ENCODE results near the gene DISP1.

DISP1 gene

GRCh38 chr1:222818171-222818570 lies 3.3 kb downstream of the DISP1 start:
- Histone ChIP-seq H3K27me3 (ENCODE audit: control insufficient read depth in 5 of 5, insufficient read depth in 4 of 5, low read length in 5 of 5) (no peaks in the 10 kb centered on the region), H3K4me3 (ENCODE audit: low read depth in 1 of 5, low read length in 5 of 5) (no peak overlapping the region), H3K27ac (ENCODE audit: low read depth, low read length) (peak overlapping the region; percentile 66), H3K4me1 (ENCODE audit: control insufficient read depth in 5 of 5, insufficient read depth in 5 of 5, low read length in 5 of 5) (peaks cover 3 to 24% (median 19%) of the 10 kb centered on the region in 5 donors), H3K9ac (ENCODE audit: low read length in 5 of 5) (no peak overlapping the region), H3K36me3 (ENCODE audit: control insufficient read depth in 5 of 5, insufficient read depth in 5 of 5, low read length in 5 of 5) (no peaks in the 10 kb centered on the region), H3K9me3 (ENCODE audit: control insufficient read depth in 5 of 5, low read length in 5 of 5) (no peaks in the 10 kb centered on the region)

DNA sequence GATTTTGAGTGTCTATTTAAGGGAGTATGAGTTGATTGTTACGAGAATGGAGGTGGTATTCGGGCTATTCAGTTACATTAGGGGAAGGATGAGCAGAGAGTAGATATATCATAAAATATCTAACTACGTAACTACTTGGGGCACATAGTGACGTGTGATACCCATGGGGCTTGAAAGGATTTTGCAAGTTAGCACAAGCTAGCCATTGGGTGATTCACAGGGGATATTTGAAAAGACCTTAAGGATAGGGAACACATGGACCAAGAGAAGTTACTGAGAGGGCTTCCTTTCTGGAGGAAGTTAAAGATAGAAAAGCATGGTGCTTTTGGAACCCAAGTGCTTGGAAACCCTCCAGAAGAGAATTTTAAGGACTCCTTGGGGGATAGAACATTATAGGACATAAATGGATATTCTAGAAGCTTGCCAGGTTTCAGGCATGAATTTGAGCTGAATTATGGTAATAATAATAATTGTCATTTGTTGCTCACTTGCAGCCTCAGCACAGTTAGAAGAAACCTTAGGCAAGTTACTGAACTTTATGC lies 5.4 kb downstream of the DISP1 start:
- Histone ChIP-seq H3K36me3 (ENCODE audit: control insufficient read depth in 5 of 5, insufficient read depth in 5 of 5, low read length in 5 of 5) (no peaks in the 10 kb centered on the region), H3K9me3 (ENCODE audit: control insufficient read depth in 5 of 5, low read length in 5 of 5) (no peaks in the 10 kb centered on the region), H3K9ac (ENCODE audit: low read length in 5 of 5) (no peak overlapping the region), H3K4me1 (ENCODE audit: control insufficient read depth in 5 of 5, insufficient read depth in 5 of 5, low read length in 5 of 5) (peaks cover 0 to 11% (median 10%) of the 10 kb centered on the region in 5 donors), H3K27me3 (ENCODE audit: control insufficient read depth in 5 of 5, insufficient read depth in 4 of 5, low read length in 5 of 5) (no peaks in the 10 kb centered on the region), H3K4me3 (ENCODE audit: low read depth in 1 of 5, low read length in 5 of 5) (no peak overlapping the region), H3K27ac (ENCODE audit: low read depth, low read length) (no peak overlapping the region)

DNA sequence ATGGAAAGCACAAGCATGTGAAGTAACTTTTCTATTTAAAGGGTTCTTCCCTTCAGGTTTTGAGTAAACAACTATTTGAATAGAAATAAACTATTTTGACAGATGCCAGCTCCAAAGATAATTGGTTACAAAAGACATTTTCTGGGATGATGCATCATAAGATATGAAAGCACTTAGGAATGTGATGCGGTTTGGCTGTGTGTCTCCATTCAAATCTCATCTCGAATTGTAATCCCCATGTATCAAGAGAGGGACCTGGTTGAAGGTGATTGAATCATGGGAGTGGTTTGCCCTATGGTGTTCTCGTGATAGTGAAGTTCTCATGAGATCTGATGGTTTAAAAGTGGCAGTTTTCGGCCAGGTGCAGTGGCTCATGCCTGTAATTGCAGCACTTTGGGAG lies 6.4 kb downstream of the DISP1 start:
- H3K36me3 ChIP-seq (ENCODE audit: control insufficient read depth in 5 of 5, insufficient read depth in 5 of 5, low read length in 5 of 5), result no peaks in the 10 kb centered on the region

DNA sequence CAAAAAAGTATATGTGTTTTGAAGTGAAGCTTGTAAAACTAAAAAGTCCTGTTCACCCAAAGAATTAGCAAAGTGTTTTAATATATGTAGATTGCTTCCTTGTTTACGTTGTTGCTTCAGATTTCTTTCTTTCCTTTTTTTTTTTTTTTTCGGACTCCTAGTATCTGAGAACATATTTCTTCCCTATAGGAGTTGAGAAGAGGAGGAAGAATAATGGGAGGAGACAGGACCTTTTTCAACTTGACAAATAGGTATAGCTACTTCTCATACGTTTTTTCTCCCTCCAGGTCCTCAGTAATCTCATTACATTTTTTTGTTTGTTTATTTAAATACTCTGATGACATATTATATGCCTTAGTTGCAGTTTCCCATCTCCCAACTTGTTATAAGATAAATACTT lies 8.9 kb downstream of the DISP1 start:
- no peaks in the 10 kb centered on the region for H3K9me3 ChIP-seq (ENCODE audit: control insufficient read depth in 5 of 5, low read length in 5 of 5)
- no peak overlapping the region for H3K4me3 ChIP-seq (ENCODE audit: low read depth in 1 of 5, low read length in 5 of 5)
- peaks cover 0 to 6% (median 4%) of the 10 kb centered on the region in 5 donors for H3K4me1 ChIP-seq (ENCODE audit: control insufficient read depth in 5 of 5, insufficient read depth in 5 of 5, low read length in 5 of 5)

More for the DNA sequence above, 6.4 kb downstream of the DISP1 start:
- no peaks in the 10 kb centered on the region for H3K27me3 ChIP-seq (ENCODE audit: control insufficient read depth in 5 of 5, insufficient read depth in 4 of 5, low read length in 5 of 5)
- no peak overlapping the region for H3K27ac ChIP-seq (ENCODE audit: low read depth, low read length)
- H3K4me1 ChIP-seq (ENCODE audit: control insufficient read depth in 5 of 5, insufficient read depth in 5 of 5, low read length in 5 of 5), result peaks cover 0 to 6% (median 4%) of the 10 kb centered on the region in 5 donors
- H3K9me3 ChIP-seq (ENCODE audit: control insufficient read depth in 5 of 5, low read length in 5 of 5), result no peaks in the 10 kb centered on the region
- no peak overlapping the region for H3K4me3 ChIP-seq (ENCODE audit: low read depth in 1 of 5, low read length in 5 of 5)
- H3K9ac ChIP-seq (ENCODE audit: low read length in 5 of 5), result no peak overlapping the region

GRCh38 chr1:222824641-222825040 lies 9.8 kb downstream of the DISP1 start:
- Histone ChIP-seq H3K27ac (ENCODE audit: low read depth, low read length) (no peak overlapping the region), H3K4me3 (ENCODE audit: low read depth in 1 of 5, low read length in 5 of 5) (no peak overlapping the region), H3K9ac (ENCODE audit: low read length in 5 of 5) (no peak overlapping the region), H3K4me1 (ENCODE audit: control insufficient read depth in 5 of 5, insufficient read depth in 5 of 5, low read length in 5 of 5) (peaks cover 0 to 6% (median 4%) of the 10 kb centered on the region in 5 donors), H3K9me3 (ENCODE audit: control insufficient read depth in 5 of 5, low read length in 5 of 5) (no peaks in the 10 kb centered on the region), H3K27me3 (ENCODE audit: control insufficient read depth in 5 of 5, insufficient read depth in 4 of 5, low read length in 5 of 5) (no peaks in the 10 kb centered on the region), H3K36me3 (ENCODE audit: control insufficient read depth in 5 of 5, insufficient read depth in 5 of 5, low read length in 5 of 5) (no peaks in the 10 kb centered on the region)

More for the DNA sequence above, 8.9 kb downstream of the DISP1 start:
- Histone ChIP-seq H3K9ac (ENCODE audit: low read length in 5 of 5) (no peak overlapping the region), H3K27me3 (ENCODE audit: control insufficient read depth in 5 of 5, insufficient read depth in 4 of 5, low read length in 5 of 5) (no peaks in the 10 kb centered on the region), H3K36me3 (ENCODE audit: control insufficient read depth in 5 of 5, insufficient read depth in 5 of 5, low read length in 5 of 5) (no peaks in the 10 kb centered on the region), H3K27ac (ENCODE audit: low read depth, low read length) (no peak overlapping the region)

DNA sequence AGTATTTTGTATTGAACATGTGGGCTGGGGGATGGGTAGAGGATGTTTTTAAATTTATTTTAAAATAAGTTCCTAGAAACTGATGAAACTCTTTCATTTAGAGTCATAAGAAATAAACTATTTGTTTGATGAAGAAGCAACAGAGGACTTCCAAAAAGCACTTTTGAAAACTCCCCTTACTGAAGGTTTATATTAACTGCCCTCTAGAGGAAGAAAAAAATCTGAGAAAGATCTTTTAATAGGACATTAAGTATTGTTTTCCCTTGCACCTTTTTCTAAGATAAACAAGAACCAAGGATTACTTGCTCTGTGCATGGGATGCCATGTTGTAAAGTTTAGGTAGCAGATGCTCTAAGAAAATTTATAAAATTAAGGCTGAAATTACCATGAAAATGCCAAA lies 14.1 kb downstream of the DISP1 start:
- Histone ChIP-seq H3K27me3 (ENCODE audit: control insufficient read depth in 5 of 5, insufficient read depth in 4 of 5, low read length in 5 of 5) (no peaks in the 10 kb centered on the region), H3K9me3 (ENCODE audit: control insufficient read depth in 5 of 5, low read length in 5 of 5) (no peaks in the 10 kb centered on the region), H3K9ac (ENCODE audit: low read length in 5 of 5) (no peak overlapping the region), H3K4me1 (ENCODE audit: control insufficient read depth in 5 of 5, insufficient read depth in 5 of 5, low read length in 5 of 5) (peaks cover 0 to 2% (median 0%) of the 10 kb centered on the region in 5 donors), H3K27ac (ENCODE audit: low read depth, low read length) (no peak overlapping the region), H3K36me3 (ENCODE audit: control insufficient read depth in 5 of 5, insufficient read depth in 5 of 5, low read length in 5 of 5) (no peaks in the 10 kb centered on the region), H3K4me3 (ENCODE audit: low read depth in 1 of 5, low read length in 5 of 5) (no peak overlapping the region)

GRCh38 chr1:222829868-222830267 lies 15.0 kb downstream of the DISP1 start:
- Histone ChIP-seq H3K4me3 (ENCODE audit: low read depth in 1 of 5, low read length in 5 of 5) (no peak overlapping the region), H3K27ac (ENCODE audit: low read depth, low read length) (no peak overlapping the region), H3K9me3 (ENCODE audit: control insufficient read depth in 5 of 5, low read length in 5 of 5) (no peaks in the 10 kb centered on the region), H3K9ac (ENCODE audit: low read length in 5 of 5) (no peak overlapping the region), H3K4me1 (ENCODE audit: control insufficient read depth in 5 of 5, insufficient read depth in 5 of 5, low read length in 5 of 5) (peaks cover 0 to 2% (median 0%) of the 10 kb centered on the region in 5 donors), H3K36me3 (ENCODE audit: control insufficient read depth in 5 of 5, insufficient read depth in 5 of 5, low read length in 5 of 5) (no peaks in the 10 kb centered on the region), H3K27me3 (ENCODE audit: control insufficient read depth in 5 of 5, insufficient read depth in 4 of 5, low read length in 5 of 5) (no peaks in the 10 kb centered on the region)

GRCh38 chr1:222833356-222833876 lies 18.6 kb downstream of the DISP1 start:
- Histone ChIP-seq H3K4me3 (ENCODE audit: low read depth in 1 of 5, low read length in 5 of 5) (no peak overlapping the region), H3K9me3 (ENCODE audit: control insufficient read depth in 5 of 5, low read length in 5 of 5) (no peaks in the 10 kb centered on the region), H3K27me3 (ENCODE audit: control insufficient read depth in 5 of 5, insufficient read depth in 4 of 5, low read length in 5 of 5) (no peaks in the 10 kb centered on the region), H3K9ac (ENCODE audit: low read length in 5 of 5) (no peak overlapping the region), H3K4me1 (ENCODE audit: control insufficient read depth in 5 of 5, insufficient read depth in 5 of 5, low read length in 5 of 5) (peaks cover 0 to 2% (median 0%) of the 10 kb centered on the region in 5 donors), H3K27ac (ENCODE audit: low read depth, low read length) (no peak overlapping the region), H3K36me3 (ENCODE audit: control insufficient read depth in 5 of 5, insufficient read depth in 5 of 5, low read length in 5 of 5) (no peaks in the 10 kb centered on the region)

DNA sequence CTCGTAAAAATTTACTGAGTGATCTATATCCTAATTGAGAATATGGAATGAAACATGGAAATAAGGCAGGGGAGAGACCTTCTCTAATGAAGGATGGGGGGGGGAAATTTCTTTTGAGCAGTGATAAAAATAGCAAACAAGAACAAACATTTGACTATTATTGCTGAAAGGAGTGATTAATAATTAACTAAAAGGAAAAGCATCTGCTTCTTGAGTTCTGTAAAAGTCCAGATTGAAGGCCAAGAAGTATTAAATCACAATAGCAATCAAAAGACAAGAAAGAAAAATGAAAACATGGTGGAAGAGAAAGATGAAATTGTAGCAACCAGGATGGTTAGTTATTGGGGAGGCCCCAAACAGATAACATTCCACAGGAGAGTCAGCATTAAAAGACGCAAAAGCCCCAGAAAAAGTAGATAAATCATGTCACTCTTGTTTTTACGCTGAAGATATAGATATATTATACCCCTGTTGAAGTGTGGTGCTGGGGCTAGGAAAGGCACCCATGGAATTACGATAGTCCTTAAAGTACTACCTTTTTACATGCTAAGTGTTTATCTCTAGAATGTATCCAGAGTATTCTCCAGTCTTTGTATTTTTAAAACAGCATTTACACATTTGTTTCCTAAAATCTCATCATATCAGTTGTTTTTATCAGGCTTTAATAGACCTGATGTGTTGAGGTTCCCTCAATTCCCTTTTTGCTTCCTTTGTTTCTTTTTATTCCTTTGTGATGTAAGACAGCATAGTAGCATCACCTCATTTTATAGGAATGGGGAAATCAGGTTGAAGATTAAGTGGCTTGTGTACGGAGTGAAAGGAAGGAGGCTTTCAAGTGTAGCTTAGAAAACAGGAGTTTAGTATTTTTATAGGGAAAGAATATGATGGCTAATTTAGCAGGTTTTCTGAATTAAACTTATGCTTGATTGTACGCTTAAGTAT lies 28.9 kb downstream of the DISP1 start:
- no peaks in the 10 kb centered on the region for H3K27me3 ChIP-seq (ENCODE audit: control insufficient read depth in 5 of 5, insufficient read depth in 4 of 5, low read length in 5 of 5)
- peak overlapping the region in 1 of 5 donors; percentile 4 for H3K4me3 ChIP-seq (ENCODE audit: low read depth in 1 of 5, low read length in 5 of 5)
- H3K27ac ChIP-seq (ENCODE audit: low read depth, low read length), result no peak overlapping the region

GRCh38 chr1:222844411-222844779 lies 29.6 kb downstream of the DISP1 start:
- Histone ChIP-seq H3K27me3 (ENCODE audit: control insufficient read depth in 5 of 5, insufficient read depth in 4 of 5, low read length in 5 of 5) (no peaks in the 10 kb centered on the region), H3K9me3 (ENCODE audit: control insufficient read depth in 5 of 5, low read length in 5 of 5) (no peaks in the 10 kb centered on the region), H3K4me1 (ENCODE audit: control insufficient read depth in 5 of 5, insufficient read depth in 5 of 5, low read length in 5 of 5) (no peaks in the 10 kb centered on the region), H3K27ac (ENCODE audit: low read depth, low read length) (no peak overlapping the region), H3K36me3 (ENCODE audit: control insufficient read depth in 5 of 5, insufficient read depth in 5 of 5, low read length in 5 of 5) (no peaks in the 10 kb centered on the region), H3K4me3 (ENCODE audit: low read depth in 1 of 5, low read length in 5 of 5) (peak overlapping the region in 1 of 5 donors; percentile 4), H3K9ac (ENCODE audit: low read length in 5 of 5) (no peak overlapping the region)

More for the DNA sequence above, 28.9 kb downstream of the DISP1 start:
- no peak overlapping the region for H3K9ac ChIP-seq (ENCODE audit: low read length in 5 of 5)
- no peaks in the 10 kb centered on the region for H3K36me3 ChIP-seq (ENCODE audit: control insufficient read depth in 5 of 5, insufficient read depth in 5 of 5, low read length in 5 of 5)
- H3K4me1 ChIP-seq (ENCODE audit: control insufficient read depth in 5 of 5, insufficient read depth in 5 of 5, low read length in 5 of 5), result no peaks in the 10 kb centered on the region
- H3K9me3 ChIP-seq (ENCODE audit: control insufficient read depth in 5 of 5, low read length in 5 of 5), result no peaks in the 10 kb centered on the region

Data from subcutaneous abdominal adipose tissue (tissue), 5 donors.